ENCODE data around the gene CHN2.
"Not testable (repeated sequence)": the region's sequence is repeated elsewhere in the genome, so short reads cannot be mapped to it uniquely, and the experiment has no call there.

CHN2 gene

GRCh38 chr7:29189743-29190201 lies 4.8 kb upstream of the CHN2 start:
- DNase-seq (ENCODE audit: low read depth) = peak; percentile 36

GRCh38 chr7:29190349-29191045 lies 4.1 kb upstream of the CHN2 start:
- DNase-seq (ENCODE audit: low read depth) = no peak

GRCh38 chr7:29192323-29192722 lies 2.3 kb upstream of the CHN2 start:
- no peak for DNase-seq (ENCODE audit: low read depth)

GRCh38 chr7:29192811-29193210 lies 1.8 kb upstream of the CHN2 start:
- no peak for DNase-seq (ENCODE audit: low read depth)

- DNase-seq (ENCODE audit: low read depth) = no peak
Measured at GRCh38 chr7:29193316-29194205, 1.0 kb upstream of the CHN2 start.

- no peak for DNase-seq (ENCODE audit: low read depth)
Measured at GRCh38 chr7:29194206-29194593, 375 bp upstream of the CHN2 start.

- no peak for DNase-seq (ENCODE audit: low read depth)
Measured at GRCh38 chr7:29196191-29196590, 1.6 kb downstream of the CHN2 start.

GRCh38 chr7:29196971-29197595 lies 2.5 kb downstream of the CHN2 start:
- no peak for DNase-seq (ENCODE audit: low read depth)

GRCh38 chr7:29197916-29198315 lies 3.3 kb downstream of the CHN2 start:
- no peak for DNase-seq (ENCODE audit: low read depth)

GRCh38 chr7:29199776-29200175 lies 5.2 kb downstream of the CHN2 start:
- DNase-seq (ENCODE audit: low read depth) = no peak

GRCh38 chr7:29202651-29203069 lies 8.1 kb downstream of the CHN2 start:
- no peak for DNase-seq (ENCODE audit: low read depth)

GRCh38 chr7:29204491-29205272 lies 10.1 kb downstream of the CHN2 start:
- no peak for DNase-seq (ENCODE audit: low read depth)

GRCh38 chr7:29207162-29207801 lies 12.7 kb downstream of the CHN2 start:
- DNase-seq (ENCODE audit: low read depth) = no peak

- DNase-seq (ENCODE audit: low read depth) = no peak
Measured at GRCh38 chr7:29208410-29209250, 14.1 kb downstream of the CHN2 start.

- DNase-seq (ENCODE audit: low read depth) = no peak
Measured at GRCh38 chr7:29209745-29210144, 15.2 kb downstream of the CHN2 start.

- DNase-seq (ENCODE audit: low read depth) = not testable (repeated sequence)
Measured at GRCh38 chr7:29212736-29213135, 18.2 kb downstream of the CHN2 start.

GRCh38 chr7:29214056-29214455 lies 19.5 kb downstream of the CHN2 start:
- DNase-seq (ENCODE audit: low read depth) = no peak

- no peak for DNase-seq (ENCODE audit: low read depth)
Measured at GRCh38 chr7:29214816-29215215, 20.2 kb downstream of the CHN2 start.

- DNase-seq (ENCODE audit: low read depth) = no peak
Measured at GRCh38 chr7:29216128-29216527, 21.6 kb downstream of the CHN2 start.

- DNase-seq (ENCODE audit: low read depth) = no peak
Measured at GRCh38 chr7:29217113-29217512, 22.5 kb downstream of the CHN2 start.

GRCh38 chr7:29224726-29225125 lies 30.2 kb downstream of the CHN2 start:
- peak; percentile 2 for DNase-seq (ENCODE audit: low read depth)

Measured in ELR (cell line).